Activated CD8-positive, alpha-beta memory T cell treated with anti-CD3 and anti-CD28 coated beads, Interleukin-2, amount 50 U/mL, for 48 hours (primary cell): ENCODE results near the gene PDE6B.
A peak's percentile ranks its signal among the peaks of the same experiment; 100 is the strongest.
"Not testable (repeated sequence)": the region's sequence is repeated elsewhere in the genome, so short reads cannot be mapped to it uniquely, and the experiment has no call there.

Experiments
- DNase-seq: peaks from one replicate; pipeline ENCODE4 v3.0.0-alpha.2; 2020

The PDE6B gene

GRCh38 chr4:624705-625590 lies at the start of gene PDE6B:
Gene PDE6B, plus strand, starts transcription at chr4:625573. Its CDS starts 54 bp downstream, at chr4:625627.
- DNase-seq, result no peak

GRCh38 chr4:576245-576821 lies 49.0 kb upstream of the PDE6B start, which contains the start of gene TMEM271:
Gene TMEM271, minus strand, starts transcription at chr4:576295. Its CDS starts 233 bp downstream, at chr4:576062.
- DNase-seq, result no peak

- DNase-seq, result no peak
Measured at GRCh38 chr4:576991-577498, 48.3 kb upstream of the PDE6B start.

DNA sequence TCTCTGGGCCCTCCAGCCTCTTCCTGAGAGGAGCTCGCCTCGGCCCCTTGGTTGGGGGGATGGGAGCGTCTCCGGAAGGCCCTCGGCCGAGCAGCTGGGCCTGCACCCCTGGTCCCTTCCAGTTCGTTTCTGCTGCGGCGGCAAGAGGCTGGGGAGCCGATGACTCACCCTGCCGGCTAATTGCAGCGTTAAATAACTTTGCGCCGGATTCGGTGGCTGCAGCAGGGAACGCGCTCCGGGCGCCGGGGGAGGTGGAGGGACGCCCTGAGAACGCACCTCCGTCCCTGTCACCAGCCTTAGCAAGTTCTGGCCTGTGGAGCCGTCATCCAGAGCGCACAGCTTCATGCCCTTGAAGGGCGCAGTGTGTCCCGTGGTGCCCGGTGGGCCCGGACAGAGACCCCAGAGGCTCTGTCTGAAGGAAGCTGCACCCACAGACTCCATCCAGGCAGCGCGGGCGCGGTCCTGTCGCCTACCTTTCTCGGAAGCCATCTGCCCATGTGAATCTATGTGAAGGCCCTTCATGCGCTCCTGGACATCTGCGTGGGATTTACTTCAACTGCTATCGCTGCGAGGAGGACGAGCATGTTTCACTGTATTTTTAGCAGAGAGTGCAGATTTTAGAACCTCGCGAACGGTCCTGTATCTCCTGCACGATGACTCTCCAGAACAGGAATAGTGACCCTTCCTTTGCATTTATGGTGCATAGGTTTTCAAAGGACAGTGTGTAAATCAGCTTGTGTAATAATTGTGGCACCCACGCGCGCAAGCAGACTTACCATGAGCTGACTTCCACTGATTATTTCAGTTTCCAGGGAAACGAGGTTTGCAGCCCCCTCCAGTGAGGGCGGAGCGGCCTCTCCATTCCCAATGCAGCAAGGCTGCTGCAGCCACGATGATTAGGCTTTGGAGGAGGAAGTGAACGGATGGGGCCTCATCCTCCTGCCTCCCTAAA lies 47.6 kb upstream of the PDE6B start:
- DNase-seq, result no peak

DNA sequence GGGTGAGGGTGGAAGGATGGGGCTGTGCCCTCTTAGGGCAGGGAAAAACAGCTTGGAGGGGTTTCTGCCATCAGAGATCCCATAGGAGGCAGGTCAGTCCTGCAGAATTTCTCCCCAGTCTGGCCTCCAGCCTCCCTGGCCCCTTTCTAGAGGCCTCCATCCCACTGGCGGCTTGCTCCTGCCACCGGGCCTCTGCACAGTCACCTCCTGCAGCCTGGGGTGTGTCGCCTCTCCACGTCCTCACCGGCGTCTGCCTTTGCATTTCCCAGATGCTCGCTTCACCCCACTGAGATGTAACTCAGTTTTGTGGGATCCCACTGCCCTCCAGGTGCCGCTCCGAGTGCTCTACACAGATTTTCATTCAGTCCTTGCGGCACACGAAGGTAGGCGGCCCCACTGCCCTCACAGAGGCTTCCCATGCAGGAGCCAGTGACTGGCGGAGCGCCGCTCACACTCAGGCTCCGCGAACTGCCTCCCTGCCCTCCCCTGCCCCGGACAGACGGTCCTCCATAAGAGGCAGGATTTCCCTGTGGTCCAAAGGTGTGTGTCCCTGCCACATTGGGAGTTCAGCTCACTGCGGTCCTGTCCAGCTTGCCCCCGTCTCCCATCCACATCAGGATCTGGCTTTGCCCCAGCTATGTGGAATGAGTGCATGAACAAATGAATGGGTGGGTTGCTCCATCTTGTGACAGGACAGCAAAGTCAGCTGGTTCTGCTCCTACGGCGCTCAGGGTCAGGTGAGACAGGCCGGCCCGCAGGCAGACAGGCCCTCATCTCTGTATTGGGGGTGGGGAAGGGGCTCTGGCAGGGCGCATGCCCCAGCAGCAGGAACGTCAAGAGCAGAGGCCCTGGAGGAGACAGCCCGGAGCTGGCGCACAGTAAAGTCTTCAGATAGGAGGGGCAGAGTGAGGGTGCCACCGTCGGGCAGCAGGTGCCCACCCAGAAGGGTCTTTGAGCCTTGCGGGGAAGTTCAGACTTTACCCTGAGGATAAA lies 46.6 kb upstream of the PDE6B start:
- DNase-seq, result no peak

DNA sequence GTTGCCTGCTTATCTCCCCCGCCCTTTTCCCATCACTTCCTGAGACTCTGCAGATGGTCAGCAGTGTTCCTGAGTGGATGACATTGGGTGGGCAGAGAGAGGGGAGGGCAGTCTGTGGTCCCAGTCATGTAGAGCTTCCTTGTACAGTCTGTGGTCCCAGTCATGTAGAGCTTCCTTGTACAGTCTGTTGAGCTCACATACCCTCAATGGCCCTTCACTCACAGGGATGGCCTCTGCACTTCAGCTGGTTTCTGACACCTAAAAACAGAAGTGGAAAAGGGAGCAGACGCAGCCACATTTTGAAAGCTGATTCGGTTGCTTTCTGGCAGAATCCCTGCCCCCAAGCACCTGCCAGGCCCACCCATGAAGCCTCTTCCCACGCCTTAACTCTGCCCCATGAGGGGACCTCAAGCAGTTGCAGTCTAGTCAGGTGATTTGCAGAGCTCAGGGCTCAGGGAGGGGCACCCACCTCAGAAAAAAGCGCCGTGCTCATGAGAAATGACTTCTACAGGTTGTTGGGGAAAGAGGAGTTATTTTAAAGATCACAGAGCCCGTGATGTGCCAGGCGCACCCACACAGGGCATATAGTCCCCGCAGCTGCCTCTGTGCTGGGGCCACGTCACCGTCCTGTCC lies 45.7 kb upstream of the PDE6B start:
- DNase-seq, result no peak

DNA sequence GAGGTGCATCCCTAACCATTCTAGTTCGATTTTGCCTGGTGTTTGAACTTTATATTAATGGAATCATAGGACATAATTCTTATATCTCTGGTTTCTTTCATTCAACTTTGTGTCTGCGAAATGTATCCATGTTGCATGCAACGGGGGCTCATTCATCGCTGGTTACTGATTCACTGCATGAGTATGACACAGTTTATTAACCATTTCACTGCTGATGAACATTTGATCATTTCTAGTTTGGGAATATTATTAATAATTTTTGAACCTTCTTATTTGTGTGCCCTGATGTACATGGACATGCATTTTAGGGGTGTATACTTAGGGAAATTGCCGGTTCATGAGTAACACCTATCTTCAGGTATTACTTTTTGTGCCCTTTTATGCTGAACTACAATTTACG lies 44.2 kb upstream of the PDE6B start:
- no peak for DNase-seq

- no peak for DNase-seq
Measured at GRCh38 chr4:581753-582361, 43.5 kb upstream of the PDE6B start.

DNA sequence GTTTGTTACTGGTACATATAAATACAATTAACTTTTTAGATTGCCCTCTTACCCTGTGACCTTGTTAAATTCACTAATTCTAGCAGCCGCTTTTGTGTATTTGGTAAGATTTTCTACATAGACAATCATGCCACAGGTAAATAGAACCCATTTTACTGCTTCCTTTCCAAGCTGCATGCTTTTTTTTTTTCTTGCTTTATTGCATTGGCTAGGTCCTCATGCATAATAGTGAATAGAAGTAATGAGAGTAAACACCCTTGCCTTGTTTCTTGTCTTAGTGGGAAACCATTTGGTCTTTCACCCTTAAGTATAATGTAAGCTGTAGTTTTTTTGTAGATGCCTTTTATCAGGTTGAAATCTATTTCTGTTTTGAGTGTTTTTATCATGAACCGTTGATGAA lies 41.6 kb upstream of the PDE6B start:
- no peak for DNase-seq

DNA sequence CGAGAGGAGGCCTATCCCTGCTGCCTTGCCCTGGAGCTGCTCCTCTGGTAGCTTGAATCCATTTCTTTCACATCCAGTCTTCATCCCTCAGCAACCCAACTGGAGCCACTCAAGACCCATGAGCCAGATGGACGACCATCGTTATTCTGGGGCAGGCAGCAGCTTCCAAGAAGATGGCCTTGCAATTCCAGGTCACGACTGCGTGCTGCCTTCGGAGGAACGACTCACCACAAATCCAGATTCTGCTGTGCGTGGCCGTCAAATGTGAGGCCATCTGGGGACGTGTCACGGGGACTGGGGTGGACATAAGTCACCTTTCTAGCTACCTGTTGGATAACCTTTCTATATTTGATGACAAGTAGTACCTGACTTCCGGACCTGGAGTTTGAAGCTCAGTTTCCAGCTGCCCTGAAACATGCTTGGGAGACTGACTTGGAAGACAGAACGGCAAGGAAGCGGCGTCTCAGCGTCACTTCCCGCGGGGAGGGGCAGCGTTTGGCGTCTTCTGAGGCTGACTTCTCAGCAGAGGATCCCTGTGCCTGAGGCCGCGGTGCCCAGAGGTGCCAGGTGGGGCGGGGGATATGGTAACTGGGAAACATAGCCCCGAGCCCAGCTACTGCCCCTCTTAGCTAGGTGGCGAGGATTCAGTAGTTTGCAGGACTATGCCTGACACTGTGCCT lies 37.6 kb upstream of the PDE6B start:
- no peak for DNase-seq

GRCh38 chr4:588351-588849 lies 37.0 kb upstream of the PDE6B start:
- DNase-seq, result no peak

- no peak for DNase-seq
Measured at GRCh38 chr4:589219-589963, 36.0 kb upstream of the PDE6B start.

GRCh38 chr4:590313-590841 lies 35.0 kb upstream of the PDE6B start:
- DNase-seq, result no peak

GRCh38 chr4:592178-592577 lies 33.2 kb upstream of the PDE6B start:
- not testable (repeated sequence) for DNase-seq

GRCh38 chr4:592825-593520 lies 32.4 kb upstream of the PDE6B start:
- no peak for DNase-seq

- no peak for DNase-seq
Measured at GRCh38 chr4:598925-599324, 26.4 kb upstream of the PDE6B start.

GRCh38 chr4:600166-600565 lies 25.2 kb upstream of the PDE6B start:
- no peak for DNase-seq

DNA sequence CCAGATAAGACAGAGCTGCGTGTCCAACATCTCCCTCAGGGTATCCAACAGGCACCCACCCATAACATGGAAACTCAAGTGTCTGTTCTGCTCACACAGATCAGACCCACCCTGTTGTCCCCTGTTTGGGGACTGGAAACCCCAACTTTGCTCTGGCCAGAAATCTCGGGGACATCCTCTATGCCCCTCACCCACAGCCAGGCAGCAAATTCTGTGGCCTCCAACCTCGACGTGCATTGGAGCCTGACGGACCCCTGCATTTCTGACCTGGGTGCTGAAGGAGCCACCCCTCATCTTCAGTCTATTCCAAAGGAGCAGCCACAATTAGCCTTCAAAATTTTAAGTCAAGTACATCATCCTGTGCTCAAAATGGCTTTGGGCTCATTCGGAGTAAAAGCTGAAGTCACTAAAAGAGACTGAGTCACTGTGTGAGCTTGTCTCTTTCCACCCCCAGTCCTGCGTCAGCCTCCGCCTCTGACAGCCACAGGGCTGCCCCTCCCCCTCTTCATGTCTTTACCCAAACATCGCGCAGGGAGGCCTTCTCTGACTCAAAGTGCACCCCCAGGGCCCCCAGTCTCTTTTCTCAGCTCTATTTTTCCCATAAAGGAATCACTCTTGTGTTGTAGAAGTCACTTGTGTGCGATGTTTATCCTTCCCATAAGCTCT lies 24.4 kb upstream of the PDE6B start:
- DNase-seq, result peak; percentile 70
